ENCODE measurements around the gene RNPEPL1.

Gene RNPEPL1

GRCh38 chr2:240567872-240568677 lies at the start of gene RNPEPL1:
RNPEPL1 (plus strand) TSS chr2:240568484; CDS start chr2:240568587, 103 bp downstream.
- in situ Hi-C loops (cut with MboI; ENCODE audit: low sequenced_read_pairs): no loop called here

GRCh38 chr2:240518981-240519380 lies 49.3 kb upstream of the RNPEPL1 start:
- in situ Hi-C loops (cut with MboI; ENCODE audit: low sequenced_read_pairs): loop anchor here (25.0 kb wide), 1 partner anchor 193 kb away; no protein-coding TSS in a partner anchor

GRCh38 chr2:240519396-240520129 lies 48.7 kb upstream of the RNPEPL1 start:
- in situ Hi-C loops (cut with MboI; ENCODE audit: low sequenced_read_pairs): loop anchor here (25.0 kb wide), 1 partner anchor 193 kb away; no protein-coding TSS in a partner anchor

GRCh38 chr2:240520130-240520973 lies 47.9 kb upstream of the RNPEPL1 start:
- in situ Hi-C loops (cut with MboI; ENCODE audit: low sequenced_read_pairs): loop anchor here (25.0 kb wide), 1 partner anchor 192 kb away; no protein-coding TSS in a partner anchor

- in situ Hi-C loops (cut with MboI; ENCODE audit: low sequenced_read_pairs): loop anchor here (25.0 kb wide), 1 partner anchor 191 kb away; no protein-coding TSS in a partner anchor
Observed at GRCh38 chr2:240520974-240521350, 47.3 kb upstream of the RNPEPL1 start.

GRCh38 chr2:240521885-240522284 lies 46.4 kb upstream of the RNPEPL1 start:
- in situ Hi-C loops (cut with MboI; ENCODE audit: low sequenced_read_pairs): loop anchor here (25.0 kb wide), 1 partner anchor 190 kb away; no protein-coding TSS in a partner anchor

GRCh38 chr2:240522406-240522805 lies 45.9 kb upstream of the RNPEPL1 start:
- in situ Hi-C loops (cut with MboI; ENCODE audit: low sequenced_read_pairs): loop anchor here (25.0 kb wide), 1 partner anchor 190 kb away; no protein-coding TSS in a partner anchor

- in situ Hi-C loops (cut with MboI; ENCODE audit: low sequenced_read_pairs): loop anchor here (25.0 kb wide), 1 partner anchor 189 kb away; no protein-coding TSS in a partner anchor
Observed at GRCh38 chr2:240523451-240524281, 44.6 kb upstream of the RNPEPL1 start.

GRCh38 chr2:240524963-240525718 lies 43.1 kb upstream of the RNPEPL1 start:
- in situ Hi-C loops (cut with MboI; ENCODE audit: low sequenced_read_pairs): loop anchor here (25.0 kb wide), 1 partner anchor 187 kb away; no protein-coding TSS in a partner anchor

- in situ Hi-C loops (cut with MboI; ENCODE audit: low sequenced_read_pairs): no loop called here
Observed at GRCh38 chr2:240525802-240526201, 42.5 kb upstream of the RNPEPL1 start.

GRCh38 chr2:240526521-240526920 lies 41.8 kb upstream of the RNPEPL1 start:
- in situ Hi-C loops (cut with MboI; ENCODE audit: low sequenced_read_pairs): no loop called here

- in situ Hi-C loops (cut with MboI; ENCODE audit: low sequenced_read_pairs): no loop called here
Observed at GRCh38 chr2:240527153-240527750, 41.0 kb upstream of the RNPEPL1 start.

- in situ Hi-C loops (cut with MboI; ENCODE audit: low sequenced_read_pairs): no loop called here
Observed at GRCh38 chr2:240528406-240529040, 39.8 kb upstream of the RNPEPL1 start.

- in situ Hi-C loops (cut with MboI; ENCODE audit: low sequenced_read_pairs): no loop called here
Observed at GRCh38 chr2:240529344-240529999, 38.8 kb upstream of the RNPEPL1 start.

- in situ Hi-C loops (cut with MboI; ENCODE audit: low sequenced_read_pairs): no loop called here
Observed at GRCh38 chr2:240530181-240530580, 38.1 kb upstream of the RNPEPL1 start.

GRCh38 chr2:240531038-240531437 lies 37.2 kb upstream of the RNPEPL1 start:
- in situ Hi-C loops (cut with MboI; ENCODE audit: low sequenced_read_pairs): no loop called here

- in situ Hi-C loops (cut with MboI; ENCODE audit: low sequenced_read_pairs): no loop called here
Observed at GRCh38 chr2:240532031-240532775, 36.1 kb upstream of the RNPEPL1 start.
